Osteocyte (in vitro differentiated cells): ENCODE data around the gene IVNS1ABP. TPM values are rescaled to one million over a fixed set of nuclear protein-coding genes. Genes with fewer than 3 reads are reported as not detected.
"Not testable (repeated sequence)": the region's sequence is repeated elsewhere in the genome, so short reads cannot be mapped to it uniquely, and the experiment has no call there.

Experiments used
- DNase-seq: peaks from one replicate; pipeline ENCODE4 v3.0.0; 2021; ENCODE audit warnings: mixed read lengths; ENCODE audit not compliant: unreplicated experiment; ENCODE audit errors: extremely low spot score
- H3K27ac Mint-ChIP-seq: one replicate; pipeline ENCODE4 v1.8.0; 2021; ENCODE audit warnings: mild to moderate bottlenecking, mixed read lengths; ENCODE audit not compliant: unreplicated experiment
- H3K27me3 Mint-ChIP-seq: one replicate; pipeline ENCODE4 v1.8.0; 2021; ENCODE audit warnings: mixed read lengths; ENCODE audit not compliant: unreplicated experiment
- H3K36me3 Mint-ChIP-seq: one replicate; pipeline ENCODE4 v1.8.0; 2021; ENCODE audit warnings: mixed read lengths; ENCODE audit not compliant: unreplicated experiment
- H3K4me1 Mint-ChIP-seq: one replicate; pipeline ENCODE4 v1.8.0; 2021; ENCODE audit warnings: mixed read lengths; ENCODE audit not compliant: unreplicated experiment
- H3K4me3 Mint-ChIP-seq: one replicate; pipeline ENCODE4 v1.8.0; 2021; ENCODE audit warnings: mild to moderate bottlenecking, moderate library complexity, mixed read lengths; ENCODE audit not compliant: unreplicated experiment
- H3K9me3 Mint-ChIP-seq: one replicate; pipeline ENCODE4 v1.8.0; 2021; ENCODE audit warnings: mixed read lengths; ENCODE audit not compliant: unreplicated experiment
- CTCF ChIP-seq: fragments of 200-600 bp; sonication (generic); IDR thresholded peaks from 2 replicates; pipeline ENCODE4 v1.5.0; 2021; ENCODE audit warnings: antibody characterized with exemption, mild to moderate bottlenecking, moderate library complexity
- long read RNA-seq: library from polyadenylated mRNA; unstranded; transcript quantifications from one replicate; pipeline ENCODE4 v2.0.0, GENCODE V29; 2021
- total RNA-seq: library from RNA; stranded (reverse); gene quantifications from 2 replicates; pipeline ENCODE4 v1.2.1, GENCODE V29; 2021

Gene IVNS1ABP
- total RNA-seq, result 123 and 130 TPM in 2 replicates
- long read RNA-seq, full-length matches to known transcripts, result 687 of 841 reads
- long read RNA-seq, partial matches to known transcripts, result 93 of 841 reads
- long read RNA-seq, other reads (novel, unspliced or antisense), result 61 of 841 reads

- Mint-ChIP-seq H3K9me3 (no peaks in the 10 kb centered on the region), H3K27me3 (no peaks in the 10 kb centered on the region), H3K4me1 (peaks cover 49% of the 10 kb centered on the region), H3K36me3 (peaks cover 1% of the 10 kb centered on the region), H3K4me3 (peak within 1 kb of the TSS; percentile 95), H3K27ac (peak within 1 kb of the TSS; percentile 97)
- DNase-seq, result peak; percentile 97
- TF ChIP-seq CTCF, result no peak
Measured at GRCh38 chr1:185317034-185317885, at the start of gene IVNS1ABP. IVNS1ABP (minus strand) TSS chr1:185317243; CDS start chr1:185309493, 7,750 bp downstream.

GRCh38 chr1:185365951-185366350 is 48.9 kb upstream of the IVNS1ABP start:
- peaks cover 22% of the 10 kb centered on the region for H3K9me3 Mint-ChIP-seq

GRCh38 chr1:185364528-185364927 is 47.5 kb upstream of the IVNS1ABP start:
- not testable (repeated sequence) for H3K27ac Mint-ChIP-seq, H3K27me3 Mint-ChIP-seq, H3K36me3 Mint-ChIP-seq, H3K4me3 Mint-ChIP-seq, DNase-seq
- H3K9me3 Mint-ChIP-seq, result peaks cover 29% of the 10 kb centered on the region
- peaks cover 20% of the 10 kb centered on the region for H3K4me1 Mint-ChIP-seq

More at GRCh38 chr1:185365951-185366350, 48.9 kb upstream of the IVNS1ABP start:
- Mint-ChIP-seq H3K4me1 (peaks cover 13% of the 10 kb centered on the region), H3K27me3 (no peaks in the 10 kb centered on the region), H3K36me3 (peaks cover 7% of the 10 kb centered on the region), H3K27ac (no peak overlapping the region), H3K4me3 (no peak overlapping the region)
- no peak for TF ChIP-seq CTCF
- DNase-seq, result no peak

- peaks cover 7% of the 10 kb centered on the region for H3K36me3 Mint-ChIP-seq
- no peak overlapping the region for H3K4me3 Mint-ChIP-seq
- no peak for TF ChIP-seq CTCF
- H3K27me3 Mint-ChIP-seq, result no peaks in the 10 kb centered on the region
- H3K4me1 Mint-ChIP-seq, result peaks cover 25% of the 10 kb centered on the region
- peaks cover 29% of the 10 kb centered on the region for H3K9me3 Mint-ChIP-seq
- DNase-seq, result no peak
- H3K27ac Mint-ChIP-seq, result no peak overlapping the region
Measured at GRCh38 chr1:185363205-185363604, 46.2 kb upstream of the IVNS1ABP start.

- Mint-ChIP-seq H3K9me3 (peaks cover 32% of the 10 kb centered on the region), H3K4me1 (peaks cover 17% of the 10 kb centered on the region), H3K4me3 (no peak overlapping the region), H3K27me3 (no peaks in the 10 kb centered on the region), H3K27ac (peak overlapping the region; percentile 33), H3K36me3 (peaks cover 7% of the 10 kb centered on the region)
- no peak for TF ChIP-seq CTCF
- no peak for DNase-seq
Measured at GRCh38 chr1:185360714-185361113, 43.7 kb upstream of the IVNS1ABP start.
